SK-N-SH (cell line): Measurements from ENCODE around the gene UTP18. TPM values are rescaled to one million over a fixed set of nuclear protein-coding genes. Genes with fewer than 3 reads are reported as not detected.
"Not testable (repeated sequence)": the region's sequence is repeated elsewhere in the genome, so short reads cannot be mapped to it uniquely, and the experiment has no call there.

Source experiments
- CTCF ChIA-PET: fragments of 300-600, 350-600 bp; formaldehyde crosslinking; extraction: SDS; loops from one replicate; lab custom pipeline; 2021; lab: Yijun Ruan, JAX
- POLR2A ChIA-PET: fragments of 350-600 bp; sonication (Branson Sonifier 250); formaldehyde crosslinking; extraction: SDS; loops from one replicate; lab custom pipeline; 2020; ENCODE audit warnings: antibody characterized with exemption, inconsistent platforms; lab: Yijun Ruan, JAX
- DNase-seq: peaks from one replicate; pipeline ENCODE4 v3.0.0; 2012
- H2AFZ ChIP-seq: fragments of 200-600 bp; sonication (generic); 2 replicates; pipeline ENCODE4 v1.8.1; 2016; ENCODE audit warnings: antibody characterized with exemption, mild to moderate bottlenecking, low read depth
- H3F3A ChIP-seq: fragments of 200-600 bp; sonication (generic); replicated peaks from 2 replicates; pipeline ENCODE3; 2016; ENCODE audit warnings: antibody characterized with exemption, mild to moderate bottlenecking; ENCODE audit not compliant: insufficient read depth
- H3K27ac ChIP-seq, 2 experiments: fragments of 200-500 bp in 1 of 2; fragments of 200-600 bp in 1 of 2; sonication (Bioruptor generic) in 1 of 2; sonication (generic), shearing (Covaris generic) in 1 of 2; 2 replicates each; pipeline versions ENCODE4 v1.5.1 to v1.6.1; 2014 to 2016; ENCODE audit warnings: low read depth in 2 of 2, inconsistent platforms in 1 of 2, low read length in 1 of 2, mild to moderate bottlenecking in 1 of 2, mixed read lengths in 1 of 2
- H3K27me3 ChIP-seq: fragments of 200-600 bp; sonication (generic), shearing (Covaris generic); 2 replicates; pipeline ENCODE4 v1.6.1; 2016; ENCODE audit warnings: mixed run types; ENCODE audit not compliant: insufficient read depth
- H3K36me3 ChIP-seq, 2 experiments: fragments of 200-500 bp in 1 of 2; fragments of 200-600 bp in 1 of 2; sonication (Bioruptor generic) in 1 of 2; sonication (generic) in 1 of 2; replicated peaks in 1 of 2; 2 replicates each; pipeline versions ENCODE3 to v1.5.1; 2014 to 2016; ENCODE audit warnings: low read length in 1 of 2, mild to moderate bottlenecking in 1 of 2; ENCODE audit not compliant: insufficient read depth in 2 of 2, control insufficient read depth in 1 of 2
- H3K4me1 ChIP-seq, 2 experiments: fragments of 200-500 bp in 1 of 2; fragments of 200-600 bp in 1 of 2; sonication (Bioruptor generic) in 1 of 2; sonication (generic), shearing (Covaris generic) in 1 of 2; 2 replicates each; pipeline versions ENCODE4 v1.5.1 to v1.6.1; 2014 to 2016; ENCODE audit warnings: low read depth in 1 of 2, low read length in 1 of 2, mixed run types in 1 of 2; ENCODE audit not compliant: insufficient read depth in 2 of 2, control insufficient read depth in 1 of 2
- H3K4me2 ChIP-seq: fragments of 200-600 bp; sonication (generic), shearing (Covaris generic); 2 replicates; pipeline ENCODE4 v1.6.1; 2017; ENCODE audit warnings: mixed run types
- H3K4me3 ChIP-seq, 2 experiments: fragments of 200-500 bp in 1 of 2; fragments of 200-600 bp in 1 of 2; sonication (Bioruptor generic) in 1 of 2; sonication (generic), shearing (Covaris generic) in 1 of 2; 2 replicates each; pipeline versions ENCODE4 v1.5.1 to v1.8.1; 2014 to 2016; ENCODE audit warnings: low read depth in 2 of 2, inconsistent platforms in 1 of 2, low read length in 1 of 2, mild to moderate bottlenecking in 1 of 2, mixed read lengths in 1 of 2, moderate library complexity in 1 of 2
- H3K79me2 ChIP-seq: fragments of 200-600 bp; sonication (generic); 2 replicates; pipeline ENCODE4 v1.8.1; 2017; ENCODE audit warnings: mild to moderate bottlenecking; ENCODE audit not compliant: insufficient read depth
- H3K9ac ChIP-seq: fragments of 200-600 bp; sonication (generic); 2 replicates; pipeline ENCODE4 v1.6.1; 2017; ENCODE audit warnings: mixed run types
- H3K9me2 ChIP-seq: fragments of 200-600 bp; sonication (generic); 2 replicates; pipeline ENCODE4 v1.6.1; 2017; ENCODE audit warnings: mixed run types
- H3K9me3 ChIP-seq: fragments of 200-600 bp; sonication (generic); 2 replicates; pipeline ENCODE4 v1.6.1; 2017; ENCODE audit warnings: mixed run types, mild to moderate bottlenecking, moderate library complexity
- H4K20me1 ChIP-seq: fragments of 200-600 bp; sonication (generic); 2 replicates; pipeline ENCODE4 v1.6.1; 2017; ENCODE audit warnings: mild to moderate bottlenecking, mixed run types; ENCODE audit not compliant: insufficient read depth
- CHD2 ChIP-seq: fragments of 150-350 bp; IDR thresholded peaks from 2 replicates; pipeline ENCODE4 v1.6.1; 2018; ENCODE audit warnings: low read length; ENCODE audit not compliant: partially characterized antibody
- GATA2 ChIP-seq: sonication (generic); formaldehyde crosslinking; IDR thresholded peaks from 2 replicates; pipeline ENCODE4 v1.5.0; 2020; ENCODE audit warnings: mild to moderate bottlenecking, missing genetic modification reagents
- MXI1 ChIP-seq: IDR thresholded peaks from 2 replicates; pipeline ENCODE4 v1.6.1; 2012; ENCODE audit warnings: mild to moderate bottlenecking, low read depth, low read length, improper control_type of control experiment
- NRF1 ChIP-seq: IDR thresholded peaks from 2 replicates; pipeline ENCODE4 v1.6.1; 2012; ENCODE audit warnings: low read depth, mild to moderate bottlenecking, low read length
- POLR2AphosphoS5 ChIP-seq: IDR thresholded peaks from 2 replicates; pipeline ENCODE4 v1.6.1; 2012; ENCODE audit warnings: low read depth, low read length
- SMC3 ChIP-seq: IDR thresholded peaks from 2 replicates; pipeline ENCODE4 v1.6.1; 2012; ENCODE audit warnings: low read depth, low read length, improper control_type of control experiment
- TCF12 ChIP-seq: IDR thresholded peaks from 2 replicates; pipeline ENCODE4 v1.4.0; 2012
- ZBTB33 ChIP-seq: IDR thresholded peaks from 2 replicates; pipeline ENCODE4 v1.4.0; 2012; ENCODE audit warnings: low read depth, borderline replicate concordance
- WGBS: methylation state at CpG from one replicate; pipeline ENCODE4 v1.1.6; 2017; ENCODE audit warnings: low lambda C conversion rate; 5-methylcytosine and 5-hydroxymethylcytosine counted together
- polyA plus RNA-seq, 3 experiments: library from polyadenylated mRNA; depleted of rRNA; stranded (reverse); fragments of >200 nt; gene quantifications; 2 replicates each; pipeline ENCODE4 v1.2.3, GENCODE V29; 2012

UTP18 gene
- polyA plus RNA-seq, 1 of the 3 experiments (the other 2 are of a cell fraction): 28.4 TPM

- CTCF ChIA-PET: no interaction called here
- H3K27me3 ChIP-seq: no peaks in the 10 kb centered on the region
- H3K9me2 ChIP-seq: no peaks in the 10 kb centered on the region
- POLR2A ChIA-PET: no interaction called here
- peaks cover 44% of the 10 kb centered on the region for H4K20me1 ChIP-seq
- H3K4me1 ChIP-seq: peaks cover 7 to 17% of the 10 kb centered on the region in 2 experiments; a peak in 3 of 4 replicates
- H3K79me2 ChIP-seq: peaks cover 94% of the 10 kb centered on the region
- H3K9ac ChIP-seq: no peak overlapping the region
- no peak overlapping the region for H2AFZ ChIP-seq
- no peaks in the 10 kb centered on the region for H3K9me3 ChIP-seq
- H3K4me2 ChIP-seq: peak overlapping the region; percentile 2; the same call in 1 of the 2 replicates
- no peak for TF ChIP-seq GATA2 (CRISPR knock-in tag)
- no peak for TF ChIP-seq TCF12
- no peak for TF ChIP-seq CHD2
- TF ChIP-seq NRF1: no peak
- H3K27ac ChIP-seq: no peak overlapping the region
- no peaks in the 10 kb centered on the region for H3F3A ChIP-seq
- 92% methylated on average over 3 of the region's 3 CpGs for WGBS
- no peak for DNase-seq
- H3K4me3 ChIP-seq: no peak overlapping the region
- peaks cover 36 to 59% of the 10 kb centered on the region in 2 experiments for H3K36me3 ChIP-seq
Measured at GRCh38 chr17:51263006-51263405, 2.7 kb downstream of the UTP18 start.

- POLR2A ChIA-PET, DNase-seq, H3K27me3 ChIP-seq, H2AFZ ChIP-seq, H3K9me2 ChIP-seq, H3K4me2 ChIP-seq, H3K9me3 ChIP-seq, CTCF ChIA-PET, H3F3A ChIP-seq, H3K27ac ChIP-seq, H3K4me1 ChIP-seq, H3K4me3 ChIP-seq, H3K9ac ChIP-seq: not testable (repeated sequence)
- Histone ChIP-seq H3K79me2 (peaks cover 92% of the 10 kb centered on the region), H3K36me3 (peaks cover 44 to 68% of the 10 kb centered on the region in 2 experiments), H4K20me1 (peaks cover 33% of the 10 kb centered on the region)
- 91% methylated on average over 4 of the region's 4 CpGs for WGBS
Measured at GRCh38 chr17:51264466-51264865, 4.1 kb downstream of the UTP18 start.

GRCh38 chr17:51269991-51270390 lies 9.6 kb downstream of the UTP18 start:
- 93% methylated on average over 6 of the region's 6 CpGs for whole genome bisulfite sequencing
- Histone ChIP-seq H3K9me3 (no peaks in the 10 kb centered on the region), H3K36me3 (peaks cover 67 to 83% of the 10 kb centered on the region in 2 experiments), H2AFZ (no peak overlapping the region), H3K4me3 (no peak overlapping the region)
- CTCF ChIA-PET: interaction anchor here (0.7 kb wide), 1 partner anchor 20 kb away, joined by 4 read pairs; no protein-coding TSS in a partner anchor
- TF ChIP-seq ZBTB33 (no peak), MXI1 (no peak), POLR2AphosphoS5 (no peak), SMC3 (no peak)
- TF ChIP-seq, all 33 proteins: peak for 0
- H3K27ac ChIP-seq: no peak overlapping the region
- peaks cover 14% of the 10 kb centered on the region for H3F3A ChIP-seq
- POLR2A ChIA-PET: no interaction called here
- H3K4me1 ChIP-seq: 0 out of 4 replicates have a peak, but pooled peaks cover 0 to 2% of the 10 kb centered on the region in 2 experiments
- no peaks in the 10 kb centered on the region for H3K27me3 ChIP-seq
- no peaks in the 10 kb centered on the region for H3K9me2 ChIP-seq
- peaks cover 29% of the 10 kb centered on the region; the same call in 1 of the 2 replicates for H4K20me1 ChIP-seq
- DNase-seq: no peak
- peaks cover 95% of the 10 kb centered on the region for H3K79me2 ChIP-seq
- H3K9ac ChIP-seq: no peak overlapping the region
- H3K4me2 ChIP-seq: no peak overlapping the region
